ENCODE measurements around the gene PUS10. TPM values are rescaled to one million over a fixed set of nuclear protein-coding genes. Genes with fewer than 3 reads are reported as not detected.

Gene PUS10
- polyA plus RNA-seq, 1 donor (not counting 4 experiments of a cell fraction or from before 2014, with no cell fraction given): 4.8 TPM

DNA sequence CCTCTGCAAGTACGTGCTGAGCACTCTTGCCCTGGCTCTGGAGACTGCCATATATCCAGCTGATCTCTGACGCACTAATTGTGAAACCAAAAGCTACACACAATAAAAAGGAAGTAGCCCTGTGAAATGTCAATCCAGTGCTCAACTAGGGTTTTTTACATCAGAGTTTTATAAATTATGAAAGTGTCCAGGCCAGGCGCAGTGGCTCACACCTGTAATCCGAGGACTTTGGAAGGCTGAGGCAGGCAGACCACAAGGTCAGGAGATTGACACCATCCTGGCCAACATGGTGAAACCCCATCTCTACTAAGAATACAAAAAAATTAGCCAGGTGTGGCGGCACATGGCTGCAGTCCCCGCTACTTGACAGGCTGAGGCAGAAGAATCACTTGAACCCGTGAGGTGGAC, 25.1 kb downstream of the PUS10 start:
- no peak for FAIRE-seq
- Histone ChIP-seq H3K79me2 (ENCODE audit: control insufficient read depth, insufficient read depth, low read length) (no peaks in the 10 kb centered on the region), H3K9ac (ENCODE audit: control insufficient read depth, extremely low read depth, insufficient read depth, low read length) (no peak overlapping the region), H3K4me3 (ENCODE audit: control insufficient read depth in 2 of 3, extremely low read depth in 1 of 3, insufficient read depth in 2 of 3, low read depth in 1 of 3, low read length in 3 of 3) (no peak overlapping the region), H3K9me1 (ENCODE audit: control insufficient read depth, extremely low read depth, insufficient read depth, low read length) (no peaks in the 10 kb centered on the region), H4K20me1 (ENCODE audit: control insufficient read depth, extremely low read depth, insufficient read depth, low read length) (no peaks in the 10 kb centered on the region), H3K4me1 (ENCODE audit: control insufficient read depth, extremely low read depth, insufficient read depth, low read length) (no peaks in the 10 kb centered on the region), H3K4me2 (ENCODE audit: control insufficient read depth, extremely low read depth, insufficient read depth, low read depth, low read length) (no peak overlapping the region), H3K9me3 (ENCODE audit: control insufficient read depth, low read depth, low read length) (no peaks in the 10 kb centered on the region), H3K36me3 (ENCODE audit: control insufficient read depth in 2 of 2, extremely low read depth in 1 of 2, insufficient read depth in 2 of 2, low read length in 2 of 2) (no peaks in the 10 kb centered on the region), H3K27me3 (ENCODE audit: control insufficient read depth, extremely low read depth, insufficient read depth, low read length) (no peaks in the 10 kb centered on the region), H3K27ac (ENCODE audit: control insufficient read depth, insufficient read depth, low read length) (no peak overlapping the region), H2AFZ (ENCODE audit: control insufficient read depth, low read length) (no peak overlapping the region)
- dilution Hi-C loops (cut with MboI; ENCODE audit: extremely low pct_ligation_motif_present, low sequenced_read_pairs): no loop called here
- TF ChIP-seq, protein P1, sequence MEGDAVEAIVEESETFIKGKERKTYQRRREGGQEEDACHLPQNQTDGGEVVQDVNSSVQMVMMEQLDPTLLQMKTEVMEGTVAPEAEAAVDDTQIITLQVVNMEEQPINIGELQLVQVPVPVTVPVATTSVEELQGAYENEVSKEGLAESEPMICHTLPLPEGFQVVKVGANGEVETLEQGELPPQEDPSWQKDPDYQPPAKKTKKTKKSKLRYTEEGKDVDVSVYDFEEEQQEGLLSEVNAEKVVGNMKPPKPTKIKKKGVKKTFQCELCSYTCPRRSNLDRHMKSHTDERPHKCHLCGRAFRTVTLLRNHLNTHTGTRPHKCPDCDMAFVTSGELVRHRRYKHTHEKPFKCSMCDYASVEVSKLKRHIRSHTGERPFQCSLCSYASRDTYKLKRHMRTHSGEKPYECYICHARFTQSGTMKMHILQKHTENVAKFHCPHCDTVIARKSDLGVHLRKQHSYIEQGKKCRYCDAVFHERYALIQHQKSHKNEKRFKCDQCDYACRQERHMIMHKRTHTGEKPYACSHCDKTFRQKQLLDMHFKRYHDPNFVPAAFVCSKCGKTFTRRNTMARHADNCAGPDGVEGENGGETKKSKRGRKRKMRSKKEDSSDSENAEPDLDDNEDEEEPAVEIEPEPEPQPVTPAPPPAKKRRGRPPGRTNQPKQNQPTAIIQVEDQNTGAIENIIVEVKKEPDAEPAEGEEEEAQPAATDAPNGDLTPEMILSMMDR (optimal IDR thresholded peaks at IDR 0.05 in 1 of 3, IDR thresholded peaks at IDR 0.05 in 1 of 3, conservative IDR thresholded peaks at IDR 0.05 in 1 of 3; ENCODE audit: extremely low read depth in 1 of 3, insufficient read depth in 2 of 3, low read length in 3 of 3): no peak
- TF ChIP-seq EZH2 (IDR thresholded peaks at IDR 0.05; ENCODE audit: low read length): no peak
- no peak for DNase-seq (ENCODE audit: low read depth, low spot score)

DNA sequence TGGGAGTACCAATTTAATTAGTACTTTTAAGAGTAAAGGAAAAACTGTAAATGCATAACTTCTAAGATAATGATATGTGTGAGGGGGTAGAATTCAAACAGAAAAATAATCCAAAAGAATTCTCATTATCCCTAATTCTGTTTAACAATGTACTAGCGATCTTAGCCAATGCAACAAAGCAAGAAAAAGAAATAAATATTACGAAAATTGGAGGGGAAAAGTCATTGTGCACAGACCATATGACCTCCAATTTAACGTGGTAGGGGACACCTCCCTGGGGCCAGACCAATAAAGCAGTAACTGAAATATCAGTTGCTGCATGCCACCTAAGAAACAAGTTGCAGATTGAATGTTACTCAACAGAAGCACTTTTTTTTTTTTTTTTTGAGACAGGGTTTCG, 26.4 kb downstream of the PUS10 start:
- Histone ChIP-seq H3K4me3 (ENCODE audit: control insufficient read depth in 2 of 3, extremely low read depth in 1 of 3, insufficient read depth in 2 of 3, low read depth in 1 of 3, low read length in 3 of 3) (no peak overlapping the region), H3K79me2 (ENCODE audit: control insufficient read depth, insufficient read depth, low read length) (no peaks in the 10 kb centered on the region), H4K20me1 (ENCODE audit: control insufficient read depth, extremely low read depth, insufficient read depth, low read length) (no peaks in the 10 kb centered on the region), H3K27me3 (ENCODE audit: control insufficient read depth, extremely low read depth, insufficient read depth, low read length) (no peaks in the 10 kb centered on the region), H2AFZ (ENCODE audit: control insufficient read depth, low read length) (no peak overlapping the region), H3K9me3 (ENCODE audit: control insufficient read depth, low read depth, low read length) (no peaks in the 10 kb centered on the region), H3K9ac (ENCODE audit: control insufficient read depth, extremely low read depth, insufficient read depth, low read length) (no peak overlapping the region), H3K27ac (ENCODE audit: control insufficient read depth, insufficient read depth, low read length) (no peak overlapping the region), H3K4me2 (ENCODE audit: control insufficient read depth, extremely low read depth, insufficient read depth, low read depth, low read length) (no peak overlapping the region), H3K36me3 (ENCODE audit: control insufficient read depth in 2 of 2, extremely low read depth in 1 of 2, insufficient read depth in 2 of 2, low read length in 2 of 2) (no peaks in the 10 kb centered on the region), H3K4me1 (ENCODE audit: control insufficient read depth, extremely low read depth, insufficient read depth, low read length) (no peaks in the 10 kb centered on the region), H3K9me1 (ENCODE audit: control insufficient read depth, extremely low read depth, insufficient read depth, low read length) (no peaks in the 10 kb centered on the region)
- DNase-seq (ENCODE audit: low read depth, low spot score) (no peak), FAIRE-seq (no peak)
- dilution Hi-C loops (cut with MboI; ENCODE audit: extremely low pct_ligation_motif_present, low sequenced_read_pairs): no loop called here
- no peak for TF ChIP-seq EZH2 (IDR thresholded peaks at IDR 0.05; ENCODE audit: low read length)
- TF ChIP-seq, protein P1 (optimal IDR thresholded peaks at IDR 0.05 in 1 of 3, IDR thresholded peaks at IDR 0.05 in 1 of 3, conservative IDR thresholded peaks at IDR 0.05 in 1 of 3; ENCODE audit: extremely low read depth in 1 of 3, insufficient read depth in 2 of 3, low read length in 3 of 3): no peak

All from keratinocyte (primary cell).